Fibroblast of peridontal ligament (primary cell): ENCODE data around the gene PLEK2.

ENCODE experiments used
- DNase-seq: peaks from one replicate; pipeline ENCODE4 v3.0.0-alpha.2; 2010; ENCODE audit errors: extremely low read depth

Gene PLEK2

DNA sequence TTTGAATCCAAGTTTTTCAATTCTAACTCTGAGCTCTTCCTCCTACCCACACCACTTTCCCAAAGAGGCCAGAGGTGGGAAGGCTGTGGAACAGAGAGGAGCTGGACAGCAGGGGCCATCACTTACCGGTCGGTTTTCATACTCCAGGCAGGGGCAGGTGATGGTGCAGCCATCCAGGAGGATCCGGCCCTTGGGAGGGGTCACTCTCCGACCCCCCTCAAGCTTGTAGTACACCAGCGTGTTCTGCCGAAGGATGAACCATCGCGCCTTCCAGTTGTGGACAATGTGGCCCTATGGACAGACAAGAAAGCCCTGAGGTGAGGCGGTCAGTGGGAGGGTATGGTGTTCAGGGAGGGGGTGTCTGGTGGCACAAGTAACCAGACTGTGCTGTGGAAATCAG is 14.4 kb downstream of the PLEK2 start:
- no peak for DNase-seq

DNA sequence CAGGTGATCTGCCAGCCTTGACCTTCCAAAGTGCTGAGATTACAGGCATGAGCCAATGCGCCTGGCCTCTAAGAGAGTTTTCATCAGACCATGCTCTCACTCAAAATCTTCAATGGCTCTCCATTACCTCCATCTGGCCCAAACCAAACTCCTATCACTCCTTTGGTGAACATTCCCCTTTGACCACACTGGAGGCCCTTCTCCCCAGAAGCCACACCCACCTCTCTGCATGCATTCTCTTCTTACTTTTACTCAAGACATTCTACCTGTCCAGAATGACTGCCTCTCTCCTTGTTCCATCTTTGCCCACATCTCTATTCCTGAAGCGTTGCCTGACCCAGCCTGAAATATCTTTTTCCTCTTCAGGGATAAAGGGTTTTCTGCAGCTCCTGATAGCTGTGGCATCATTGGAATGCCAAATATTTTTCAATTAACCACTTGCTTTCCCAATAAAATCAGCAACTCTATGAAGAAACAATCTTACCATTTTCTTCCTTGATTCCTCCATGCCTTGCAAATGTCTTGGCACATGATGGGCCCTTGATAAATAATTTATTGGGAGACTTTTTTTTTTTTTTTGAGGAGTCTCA is 15.5 kb downstream of the PLEK2 start:
- DNase-seq, result peak; percentile 31

DNA sequence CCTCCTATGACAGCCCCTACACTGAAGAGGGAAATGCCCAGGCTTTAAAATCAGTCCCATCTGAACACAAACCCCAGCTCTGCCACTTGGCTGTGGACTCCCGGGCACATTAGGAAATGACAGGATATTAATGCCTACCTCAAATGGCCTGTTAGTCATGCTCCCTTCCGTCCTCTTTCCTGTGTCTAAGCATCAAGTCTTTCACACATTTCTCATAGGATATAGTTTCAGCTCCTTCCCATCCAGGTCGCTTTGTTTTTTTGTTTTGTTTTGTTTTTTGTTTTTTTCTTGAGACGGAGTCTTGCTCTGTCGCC is 16.1 kb downstream of the PLEK2 start:
- no peak for DNase-seq

DNA sequence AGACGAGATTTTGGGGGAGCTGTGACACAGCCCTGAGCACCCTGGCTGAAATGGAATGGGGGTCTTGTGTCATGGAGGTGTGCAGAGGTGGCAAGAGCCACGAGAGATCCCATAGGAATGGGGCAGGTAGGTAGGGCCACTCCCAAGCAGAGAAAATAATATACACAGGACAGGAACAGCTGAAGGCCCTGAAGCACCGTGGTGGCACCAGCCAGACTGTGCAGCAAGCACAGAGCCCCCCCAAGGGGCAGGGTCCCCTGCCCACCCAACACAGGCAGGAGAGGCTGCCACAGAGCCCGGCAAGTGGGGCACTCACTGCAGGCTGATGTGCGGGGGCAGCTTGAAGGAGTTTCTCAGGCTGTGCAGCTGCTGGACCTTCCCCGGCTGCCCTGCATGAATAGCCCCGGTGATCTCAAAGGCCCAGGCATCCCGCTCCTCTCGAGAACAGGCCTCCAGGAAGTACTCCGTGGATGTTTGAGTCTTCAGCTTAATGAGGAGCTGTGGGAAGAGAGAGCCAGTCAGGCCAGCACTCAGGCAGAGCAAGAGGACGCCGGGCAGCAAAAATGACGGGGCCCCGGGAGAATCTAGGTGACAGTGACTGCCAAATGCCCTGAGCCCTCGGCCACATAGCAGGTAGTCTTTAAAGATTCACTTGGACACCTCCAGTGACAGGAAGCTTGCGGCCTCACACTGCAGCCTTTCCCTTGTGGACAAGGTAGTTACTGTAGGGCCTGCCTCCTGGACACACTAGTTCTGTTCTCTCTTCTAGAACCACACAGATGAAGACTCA is 16.7 kb downstream of the PLEK2 start:
- DNase-seq, result no peak

DNA sequence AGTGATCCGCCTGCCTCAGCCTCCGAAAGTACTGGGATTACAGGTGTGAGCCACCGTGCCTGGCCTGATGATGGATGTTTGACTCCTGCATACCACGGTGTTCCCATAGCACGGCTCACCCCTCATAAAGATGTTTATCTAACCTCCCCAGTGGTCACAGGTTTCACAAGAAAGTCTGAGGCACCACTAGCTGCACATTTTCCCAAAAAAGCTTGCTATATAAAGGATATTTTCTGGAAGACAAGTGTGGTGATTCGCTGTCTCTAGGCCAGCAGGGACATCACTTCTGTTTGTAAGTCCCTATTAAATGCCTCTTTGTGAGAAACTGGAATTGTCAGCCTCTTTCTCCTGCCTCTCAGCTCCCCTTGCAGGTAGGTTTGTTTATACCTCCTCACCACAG is 18.3 kb downstream of the PLEK2 start:
- DNase-seq, result no peak

DNA sequence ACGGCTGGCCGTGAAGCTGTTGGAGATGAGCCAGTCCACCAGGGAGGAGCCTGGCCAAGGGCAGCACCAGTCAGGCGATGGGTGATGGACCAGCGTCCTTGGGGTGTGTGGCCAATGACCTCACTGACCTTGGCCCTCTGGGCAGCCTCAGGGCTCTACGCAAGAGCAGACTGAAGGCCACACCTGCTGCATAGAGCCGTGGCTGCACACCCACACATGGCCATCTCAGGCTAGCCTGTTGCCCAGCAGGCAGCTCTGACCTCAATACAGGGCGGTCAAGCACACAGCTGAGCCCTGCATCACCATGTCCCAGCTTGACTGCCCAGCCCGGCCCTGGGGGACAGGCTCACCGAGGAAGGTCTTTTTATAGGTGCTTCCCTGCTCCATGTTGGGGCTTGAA is 19.2 kb downstream of the PLEK2 start:
- no peak for DNase-seq

DNA sequence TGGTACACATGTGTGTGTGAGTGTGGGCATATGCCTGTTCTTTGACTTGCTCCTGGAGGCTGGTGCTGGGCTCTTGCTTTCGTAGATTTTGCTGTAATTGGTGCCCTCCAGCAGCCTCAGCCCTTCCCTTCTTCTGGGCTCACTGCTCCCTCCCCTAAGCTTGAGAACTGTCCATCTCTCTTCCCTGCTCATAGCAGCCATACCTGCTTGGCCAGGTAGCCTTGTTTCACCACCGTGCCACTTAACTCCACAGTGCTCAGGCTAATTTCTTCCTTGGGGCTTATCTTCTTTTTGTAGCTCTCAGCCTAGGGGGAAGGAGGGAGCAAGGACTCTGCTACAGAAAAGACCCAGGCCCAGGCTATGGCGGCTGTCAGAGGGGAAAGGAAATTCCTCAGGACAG is 19.8 kb downstream of the PLEK2 start:
- no peak for DNase-seq

DNA sequence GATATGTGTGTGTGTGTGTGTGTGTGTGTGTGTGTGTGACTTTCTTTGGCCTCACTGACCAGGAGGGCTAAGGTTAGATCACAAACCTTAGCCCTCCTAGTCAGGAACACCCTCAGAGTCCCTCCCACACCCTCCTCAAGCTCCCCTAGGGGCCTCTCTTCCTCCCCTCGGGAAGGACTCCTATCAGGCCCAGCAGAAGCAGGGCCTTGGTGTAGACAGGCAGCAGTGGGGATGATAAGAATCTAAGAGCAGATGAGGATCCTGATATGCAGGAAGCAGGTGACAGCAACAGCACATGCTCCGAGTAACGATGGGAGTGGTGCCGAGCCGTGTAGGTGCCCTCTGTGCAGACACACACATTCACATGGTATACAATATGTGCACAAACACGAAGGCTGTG is 20.7 kb downstream of the PLEK2 start:
- no peak for DNase-seq

DNA sequence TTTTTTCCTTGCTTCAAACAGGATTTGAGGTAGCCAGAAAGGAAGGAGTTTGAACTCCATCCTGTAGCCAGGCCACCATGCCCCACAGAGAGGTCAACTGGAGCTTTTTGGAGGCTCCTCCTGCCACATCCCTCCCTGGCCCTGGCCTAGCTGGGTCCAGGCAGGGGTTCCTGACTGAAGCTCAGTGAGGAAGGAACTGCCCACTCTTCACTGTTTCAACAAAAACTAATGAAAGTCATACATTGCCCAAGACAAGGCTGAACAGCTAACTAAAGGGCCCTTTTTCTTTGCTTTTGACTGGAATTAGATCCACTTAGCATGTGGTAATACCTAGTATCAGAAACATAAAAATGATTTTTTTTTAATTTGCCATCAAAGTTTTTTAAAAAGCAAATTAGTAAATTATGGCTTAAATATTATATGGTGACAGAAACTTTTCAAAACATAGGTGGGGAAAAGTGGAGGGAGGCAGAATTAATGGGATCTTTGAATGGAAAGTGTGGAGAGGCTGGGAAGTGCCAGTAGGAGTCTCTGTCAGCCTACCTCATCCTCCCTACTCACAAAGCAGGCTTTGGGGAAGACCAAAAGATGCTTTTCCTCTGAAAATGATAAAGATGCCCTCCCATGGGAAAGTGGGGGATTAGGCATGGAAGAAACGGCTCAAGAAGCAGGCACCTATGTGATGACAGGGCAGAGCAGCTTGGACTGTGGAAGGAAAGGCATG is 22.0 kb downstream of the PLEK2 start:
- DNase-seq, result no peak

DNA sequence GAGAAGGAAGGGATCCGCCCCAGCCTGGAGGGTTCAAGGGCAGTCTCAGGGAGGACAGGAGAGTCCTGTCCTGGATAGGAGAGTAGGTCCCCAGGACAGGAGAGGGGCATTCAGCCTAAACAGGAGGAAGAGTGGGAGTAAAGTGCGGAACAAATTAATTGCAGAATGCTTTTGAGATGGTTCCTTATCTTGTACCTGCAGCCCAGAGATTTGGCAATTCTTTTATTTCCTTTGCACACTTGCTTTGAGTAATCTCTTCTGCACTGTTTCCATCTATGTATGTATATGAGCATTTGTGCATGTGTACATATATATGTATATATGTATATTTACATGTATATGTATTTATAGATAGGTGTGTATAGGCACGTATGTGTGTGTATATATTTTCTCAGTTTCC is 22.7 kb downstream of the PLEK2 start:
- no peak for DNase-seq

DNA sequence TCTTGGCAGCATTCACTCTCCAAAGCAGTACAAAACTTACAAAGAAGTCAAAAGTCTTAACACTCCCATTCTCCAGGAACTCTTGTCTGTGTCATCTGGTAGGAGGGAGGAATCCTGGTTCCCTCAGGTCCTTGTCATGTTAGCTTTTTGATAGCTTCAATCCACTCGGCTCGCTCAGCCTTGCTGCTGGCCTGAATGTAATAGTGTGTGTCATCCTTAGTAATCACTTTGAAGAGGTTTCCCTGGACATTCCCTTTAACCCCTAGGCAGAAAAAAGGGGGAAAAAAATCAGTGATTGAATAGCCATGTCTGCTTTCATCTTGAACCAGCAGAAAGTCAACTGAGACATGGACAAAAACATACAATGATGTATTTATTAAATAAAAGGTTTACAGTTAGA is 24.8 kb downstream of the PLEK2 start:
- peak; percentile 8 for DNase-seq

DNA sequence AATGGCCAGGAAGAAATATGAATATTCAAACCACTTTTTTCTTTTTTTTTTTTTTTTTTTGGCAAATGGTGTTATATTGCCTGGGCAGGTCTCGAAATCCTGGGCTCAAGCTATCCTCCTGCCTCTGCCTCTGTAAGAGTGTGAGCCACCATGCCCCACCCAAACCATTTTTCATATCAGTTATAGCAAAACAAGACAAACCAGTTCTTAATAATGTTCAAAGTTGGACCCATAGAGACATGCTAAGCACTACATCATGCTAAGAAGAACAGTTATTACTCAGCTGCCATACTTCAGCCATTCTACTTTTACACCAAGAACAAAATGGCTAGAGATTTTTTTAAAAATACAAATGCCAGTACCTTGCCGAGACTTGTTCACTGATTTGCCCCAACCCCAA is 26.3 kb downstream of the PLEK2 start:
- no peak for DNase-seq

DNA sequence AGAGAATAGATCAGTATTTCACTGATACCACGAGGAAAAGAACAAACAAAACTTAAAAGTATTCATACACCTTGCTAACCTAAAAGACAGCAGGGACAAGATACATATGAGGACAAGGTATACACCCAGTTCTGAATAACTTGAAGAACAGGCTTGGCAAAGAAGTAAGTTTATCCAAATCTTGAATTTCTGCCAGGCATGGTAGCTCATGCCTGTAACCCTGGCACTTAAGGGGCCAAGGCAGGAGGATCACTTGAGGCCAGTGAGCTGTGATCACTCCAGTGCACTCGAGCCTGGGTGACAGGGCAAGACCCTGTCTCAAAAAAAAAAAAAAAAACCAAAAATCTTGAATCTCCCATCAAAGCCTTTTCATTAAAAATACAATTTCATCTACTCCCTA is 26.8 kb downstream of the PLEK2 start:
- no peak for DNase-seq

DNA sequence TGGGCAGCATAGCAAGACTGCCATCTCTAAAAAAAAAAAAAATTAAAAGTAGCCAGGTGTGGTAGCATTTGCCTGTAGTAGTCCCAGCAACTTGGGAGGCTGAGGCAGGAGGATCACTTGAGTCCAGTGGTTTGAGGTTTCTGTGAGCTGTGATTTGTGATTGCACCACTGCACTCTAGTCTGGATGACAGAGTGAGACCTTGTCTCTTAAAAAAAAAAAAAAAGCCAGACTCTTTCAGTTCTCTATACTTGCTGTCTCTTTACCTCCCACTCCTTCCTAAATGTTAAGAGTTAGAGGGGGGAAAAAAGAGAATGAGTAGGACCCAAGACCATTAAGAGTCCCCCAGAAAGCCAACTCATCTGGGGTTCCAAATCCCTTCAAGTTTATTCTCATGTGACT is 34.0 kb downstream of the PLEK2 start:
- no peak for DNase-seq

DNA sequence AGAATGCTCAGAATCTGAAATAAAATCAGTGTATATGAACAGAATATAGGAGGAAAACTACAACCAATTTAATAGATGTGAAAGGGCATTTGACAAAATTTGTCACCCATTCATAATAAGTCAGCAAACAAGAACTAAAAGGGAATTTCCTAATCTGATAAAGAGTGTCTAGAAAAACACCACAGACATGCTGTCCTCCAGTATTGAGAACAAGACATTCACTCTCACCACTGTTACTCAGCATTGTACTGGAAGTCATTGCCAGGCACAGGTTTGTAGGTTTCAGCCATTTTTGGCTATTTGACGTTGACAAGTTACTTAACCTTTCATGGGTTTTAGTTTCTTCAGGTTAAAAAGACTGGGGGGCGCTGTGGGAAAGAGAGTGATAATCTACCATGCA is 38.6 kb downstream of the PLEK2 start:
- no peak for DNase-seq

DNA sequence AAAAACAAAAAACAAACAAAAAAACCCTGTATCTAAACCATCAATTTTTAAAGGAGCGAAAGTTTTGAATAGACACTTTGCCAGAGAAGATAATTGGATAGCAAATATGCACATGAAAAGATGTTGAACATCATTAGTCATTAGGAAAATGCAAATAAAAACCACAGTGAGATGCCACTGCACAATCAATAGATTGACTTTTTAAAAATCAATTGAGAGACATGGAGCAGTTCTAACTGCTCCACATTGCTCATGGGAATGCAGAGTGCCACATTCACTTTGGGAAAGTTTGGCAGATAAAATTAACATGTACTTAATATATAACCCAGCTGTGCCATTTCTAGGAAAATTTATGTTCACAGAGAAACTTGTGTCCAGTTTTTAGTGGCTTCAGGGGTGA is 39.1 kb downstream of the PLEK2 start:
- DNase-seq, result no peak

DNA sequence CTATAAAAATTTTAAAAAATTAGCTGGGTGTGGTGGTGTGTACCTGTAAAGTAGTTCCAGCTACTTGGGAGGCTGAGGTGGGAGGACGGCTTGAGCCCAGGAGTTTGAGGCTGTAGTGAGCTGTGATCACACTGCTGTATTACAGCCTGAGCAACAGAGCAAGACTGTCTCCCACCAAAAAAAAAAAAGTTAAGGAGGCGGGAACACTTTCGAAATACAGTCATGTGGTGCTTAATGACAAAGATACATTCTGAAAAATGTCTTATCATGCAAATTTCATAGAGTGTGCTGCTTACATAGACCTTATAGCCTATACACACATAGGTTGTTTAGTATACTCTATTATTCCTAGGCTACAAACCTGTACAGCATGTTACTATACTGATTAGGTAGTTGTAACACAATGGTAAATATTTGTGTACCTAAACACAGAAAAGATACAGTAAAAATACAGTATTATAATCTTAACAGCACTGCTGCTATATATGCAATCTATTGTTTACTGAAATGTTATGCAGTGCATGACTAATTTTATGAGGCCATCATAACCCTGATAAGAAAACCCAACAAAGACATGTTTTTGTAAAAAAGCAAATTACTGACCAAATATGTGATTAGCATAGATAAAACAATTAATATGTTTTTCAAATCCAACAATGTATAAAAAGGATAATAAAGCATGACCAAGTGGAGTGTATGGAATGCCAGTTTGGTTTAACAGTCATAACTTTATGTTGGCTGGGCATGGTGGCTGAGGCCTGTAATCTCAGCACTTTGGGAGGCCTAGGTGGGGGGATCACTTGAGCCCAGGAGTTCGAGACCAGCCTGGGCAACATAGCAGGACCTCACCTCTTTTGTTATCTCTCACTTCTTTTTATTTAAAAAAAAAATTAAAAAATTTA is 40.5 kb downstream of the PLEK2 start:
- DNase-seq, result no peak

DNA sequence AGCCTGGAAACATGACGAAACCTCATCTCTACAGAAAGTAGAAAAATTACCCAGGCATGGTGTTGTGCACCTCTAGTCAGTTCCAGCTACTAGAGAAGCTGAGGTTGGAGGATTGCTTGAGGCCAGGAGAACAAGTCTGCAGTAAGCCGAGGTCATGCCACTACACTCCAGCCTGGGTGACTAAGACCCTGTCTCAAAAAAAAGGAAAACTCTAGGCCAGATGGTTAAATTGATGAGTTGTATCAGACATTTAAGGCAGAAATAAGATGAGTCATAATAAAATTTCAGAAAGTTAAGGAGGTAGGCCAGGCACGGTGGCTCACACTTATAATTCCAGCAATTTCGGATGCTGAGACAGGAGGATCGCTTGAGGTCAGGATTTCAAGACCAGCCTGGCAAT is 41.1 kb downstream of the PLEK2 start:
- DNase-seq, result no peak

DNA sequence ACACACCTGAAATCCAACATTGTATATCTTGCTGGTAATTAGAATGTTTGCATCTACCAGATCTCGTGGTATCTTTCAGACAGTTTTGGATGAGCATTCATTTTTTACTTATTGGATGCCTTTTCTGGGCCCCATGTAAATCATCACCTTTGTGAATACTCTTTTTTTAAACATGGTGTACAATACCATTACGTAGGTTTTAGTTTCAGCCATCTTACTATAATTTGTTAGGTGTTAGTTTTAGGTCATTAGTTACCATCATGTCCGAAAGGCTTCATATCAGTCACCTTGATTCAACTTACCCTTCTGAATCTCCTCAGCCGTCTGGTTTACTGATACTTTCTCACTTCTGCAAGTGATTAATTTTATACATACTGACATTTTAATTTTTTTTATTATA is 46.5 kb downstream of the PLEK2 start:
- DNase-seq, result no peak

DNA sequence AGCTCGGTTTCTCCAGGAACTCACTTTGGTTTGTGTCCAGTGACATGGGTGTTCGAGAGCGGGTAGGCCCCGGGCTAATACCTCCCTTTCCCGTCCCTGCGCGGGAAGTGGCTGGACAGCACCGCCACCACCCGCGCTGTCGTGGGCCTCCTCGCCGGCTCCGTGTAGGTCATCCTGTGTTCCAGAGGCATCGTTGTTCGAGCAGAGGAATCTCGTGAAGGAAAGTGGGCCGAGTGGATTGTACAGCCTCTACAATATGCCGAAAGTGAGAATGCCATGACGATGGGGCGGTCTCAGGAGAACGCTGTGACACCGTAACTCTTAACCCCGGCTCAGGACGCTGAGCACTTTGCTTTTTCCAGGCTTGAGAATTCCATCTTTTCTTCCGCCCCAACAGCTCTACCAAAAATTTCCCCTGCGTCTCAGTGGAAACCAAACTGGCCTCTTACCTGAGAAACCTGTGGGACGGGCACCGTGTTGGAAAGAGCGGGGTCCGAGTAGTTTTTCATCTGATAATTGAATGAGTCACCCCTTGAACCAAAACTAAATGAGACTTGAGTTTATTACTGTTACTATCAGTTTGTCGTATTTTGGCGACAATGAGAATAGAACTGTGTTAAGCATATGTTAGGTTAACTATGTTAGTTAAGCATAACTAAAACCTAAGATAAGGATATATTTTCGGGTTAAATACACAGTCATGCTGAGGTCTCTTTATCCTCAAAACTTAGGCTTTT is 51.3 kb downstream of the PLEK2 start:
- no peak for DNase-seq

DNA sequence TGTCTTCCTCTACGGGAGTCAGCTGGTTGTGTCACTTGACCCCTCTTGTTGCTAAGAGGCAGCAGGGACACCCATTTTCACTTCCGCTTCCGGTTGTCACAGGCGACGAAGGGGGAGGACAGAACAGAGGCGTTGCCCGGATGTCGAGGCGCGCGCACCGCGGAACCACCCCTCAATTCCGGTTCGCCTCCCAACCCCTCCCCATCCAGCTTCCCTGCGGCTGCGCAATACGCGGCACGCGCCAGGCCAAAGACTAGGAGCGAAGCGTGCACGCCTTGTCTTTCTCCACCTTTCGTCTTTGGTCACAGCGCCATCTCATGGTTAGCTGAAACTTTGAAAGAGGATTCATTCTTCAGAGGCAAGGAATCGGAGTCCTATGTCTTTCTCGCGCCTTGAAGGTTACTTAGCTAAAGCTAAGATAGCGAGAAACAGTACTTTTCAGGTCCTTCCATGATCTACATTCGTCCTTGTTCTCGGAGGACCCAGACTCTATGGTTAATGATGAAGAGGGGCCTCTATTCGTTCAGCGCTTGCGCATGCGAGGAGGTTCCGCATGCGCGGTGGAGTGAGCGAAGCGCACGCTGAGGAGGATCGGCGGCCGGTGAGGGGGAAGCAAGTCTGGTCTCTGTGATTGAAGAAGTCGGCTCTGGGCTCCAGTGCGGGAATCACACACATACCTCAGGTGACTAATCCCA is 52.0 kb downstream of the PLEK2 start, which contains the start of the genes ATP6V1D and EIF2S1:
ATP6V1D (minus strand) TSS at position 30 of the 695 bp plus-strand sequence. CDS start 106 bp downstream, outside the sequence.
EIF2S1 (plus strand) TSS at position 554 of the 695 bp plus-strand sequence. CDS start 4,440 bp downstream, outside the sequence.
- DNase-seq, result peak; percentile 98
